Smooth muscle cell (in vitro differentiated cells): ENCODE measurements around the gene CA9. TPM values are rescaled to one million over a fixed set of nuclear protein-coding genes. Genes with fewer than 3 reads are reported as not detected.

ENCODE experiments used
- DNase-seq: peaks from one replicate; lab custom pipeline; 2025; ENCODE audit not compliant: unreplicated experiment; lab: John Stamatoyannopoulos, UW
- H2AFZ ChIP-seq: fragments of 200-600 bp; sonication (generic); 2 replicates; pipeline ENCODE4 v1.6.0; 2016; ENCODE audit warnings: antibody characterized with exemption, low read depth, mild to moderate bottlenecking
- H3F3A ChIP-seq: fragments of 200-600 bp; sonication (generic); 2 replicates; pipeline ENCODE4 v1.6.0; 2017; ENCODE audit warnings: antibody characterized with exemption, low read depth
- H3K27ac ChIP-seq: fragments of 200-600 bp; sonication (generic); 2 replicates; pipeline ENCODE4 v1.5.1; 2016; ENCODE audit warnings: low read depth, mild to moderate bottlenecking
- H3K27me3 ChIP-seq: fragments of 200-600 bp; sonication (generic); 2 replicates; pipeline ENCODE4 v1.6.1; 2016; ENCODE audit warnings: low read depth, mild to moderate bottlenecking
- H3K36me3 ChIP-seq: fragments of 200-600 bp; sonication (generic); 2 replicates; pipeline ENCODE4 v1.5.1; 2016; ENCODE audit warnings: low read depth
- H3K4me1 ChIP-seq: fragments of 200-600 bp; sonication (generic); 2 replicates; pipeline ENCODE4 v1.5.1; 2016; ENCODE audit warnings: low read depth
- H3K4me2 ChIP-seq: fragments of 200-600 bp; sonication (generic); 2 replicates; pipeline ENCODE4 v1.6.0; 2016; ENCODE audit warnings: mild to moderate bottlenecking
- H3K4me3 ChIP-seq: fragments of 200-600 bp; sonication (generic); 2 replicates; pipeline ENCODE4 v1.5.1; 2016; ENCODE audit warnings: mild to moderate bottlenecking
- H3K79me2 ChIP-seq: fragments of 200-600 bp; sonication (generic); 2 replicates; pipeline ENCODE4 v1.6.0; 2016; ENCODE audit warnings: low read depth, mild to moderate bottlenecking
- H3K9ac ChIP-seq: fragments of 200-600 bp; sonication (generic); 2 replicates; pipeline ENCODE4 v1.6.0; 2016; ENCODE audit warnings: low read depth
- H3K9me3 ChIP-seq: fragments of 200-600 bp; sonication (generic); replicated peaks from 2 replicates; pipeline ENCODE4 v1.5.1; 2016; ENCODE audit warnings: low read depth
- H4K20me1 ChIP-seq: fragments of 200-600 bp; sonication (generic); 2 replicates; pipeline ENCODE4 v1.6.0; 2016; ENCODE audit warnings: low read depth
- CTCF ChIP-seq: fragments of 200-600 bp; sonication (generic); IDR thresholded peaks from 2 replicates; pipeline ENCODE4 v1.5.1; 2017; ENCODE audit warnings: borderline replicate concordance, mild to moderate bottlenecking, antibody characterized with exemption; ENCODE audit not compliant: insufficient read depth, poor library complexity, severe bottlenecking
- WGBS: methylation state at CpG from one replicate; pipeline ENCODE4 v1.1.7; 2016; ENCODE audit warnings: low lambda C conversion rate; 5-methylcytosine and 5-hydroxymethylcytosine counted together
- polyA plus RNA-seq: library from polyadenylated mRNA; unstranded; fragments of >200 nt; fragmentation: Nextera tagmentation; extraction: Ambion mirVana; gene quantifications from 2 replicates; pipeline ENCODE4 v1.2.1, GENCODE V29; 2016
- total RNA-seq: library from RNA; depleted of rRNA; stranded (reverse); fragments of >200 nt; gene quantifications from 2 replicates; pipeline ENCODE4 v1.2.3, GENCODE V29; 2014

The CA9 gene
- total and polyA plus RNA-seq, 2 experiments from 2014 or later: 4.6 TPM; not detected in 1

DNA sequence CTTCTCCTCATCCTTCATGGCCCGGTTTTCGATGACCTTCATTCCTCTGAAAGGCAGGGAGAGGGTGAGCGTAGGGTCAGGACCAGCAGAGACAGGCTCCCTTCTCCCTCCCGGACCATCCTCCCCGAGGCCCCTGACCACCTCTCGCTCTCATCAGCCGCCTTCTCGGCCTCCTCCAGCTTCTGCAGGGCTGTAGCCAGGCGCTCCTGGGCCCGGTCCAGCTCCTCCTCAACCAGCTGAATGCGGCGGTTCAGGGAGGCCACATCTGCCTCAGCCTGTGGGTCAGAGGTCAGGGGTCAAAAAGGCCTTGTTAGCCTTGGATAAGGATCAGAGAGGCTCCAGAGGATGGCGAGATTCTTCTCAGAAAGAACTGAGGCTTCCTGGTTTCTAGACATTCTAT is 11.8 kb downstream of the CA9 start:
- H3K4me2 ChIP-seq: no peak overlapping the region
- H3F3A ChIP-seq: peaks cover 75% of the 10 kb centered on the region
- H3K9ac ChIP-seq: no peak overlapping the region
- H3K79me2 ChIP-seq: peaks cover 35% of the 10 kb centered on the region
- TF ChIP-seq CTCF: no peak
- no peak for DNase-seq
- no peak overlapping the region for H2AFZ ChIP-seq
- peaks cover 12% of the 10 kb centered on the region for H3K4me1 ChIP-seq
- no peak overlapping the region for H3K4me3 ChIP-seq
- no peak overlapping the region for H3K27ac ChIP-seq
- no peaks in the 10 kb centered on the region for H3K9me3 ChIP-seq
- H4K20me1 ChIP-seq: peaks cover 86% of the 10 kb centered on the region
- H3K27me3 ChIP-seq: no peaks in the 10 kb centered on the region
- H3K36me3 ChIP-seq: no peaks in the 10 kb centered on the region
- 99% methylated on average over 13 of the region's 13 CpGs for WGBS

- peak overlapping the region; percentile 35 for H3K27ac ChIP-seq
- H3K4me3 ChIP-seq: no peak overlapping the region
- H3K9me3 ChIP-seq: no peaks in the 10 kb centered on the region
- peaks cover 35% of the 10 kb centered on the region for H3K79me2 ChIP-seq
- H3K4me1 ChIP-seq: peaks cover 15% of the 10 kb centered on the region
- 58% methylated on average over 11 of the region's 11 CpGs for WGBS
- H3K9ac ChIP-seq: no peak overlapping the region
- no peak for DNase-seq
- H3F3A ChIP-seq: peaks cover 75% of the 10 kb centered on the region
- H3K27me3 ChIP-seq: no peaks in the 10 kb centered on the region
- H4K20me1 ChIP-seq: peaks cover 82% of the 10 kb centered on the region
- TF ChIP-seq CTCF: no peak
- no peaks in the 10 kb centered on the region for H3K36me3 ChIP-seq
- peak overlapping the region; percentile 95 for H3K4me2 ChIP-seq
- no peak overlapping the region for H2AFZ ChIP-seq
Observed at GRCh38 chr9:35686222-35687203, 12.8 kb downstream of the CA9 start.

DNA sequence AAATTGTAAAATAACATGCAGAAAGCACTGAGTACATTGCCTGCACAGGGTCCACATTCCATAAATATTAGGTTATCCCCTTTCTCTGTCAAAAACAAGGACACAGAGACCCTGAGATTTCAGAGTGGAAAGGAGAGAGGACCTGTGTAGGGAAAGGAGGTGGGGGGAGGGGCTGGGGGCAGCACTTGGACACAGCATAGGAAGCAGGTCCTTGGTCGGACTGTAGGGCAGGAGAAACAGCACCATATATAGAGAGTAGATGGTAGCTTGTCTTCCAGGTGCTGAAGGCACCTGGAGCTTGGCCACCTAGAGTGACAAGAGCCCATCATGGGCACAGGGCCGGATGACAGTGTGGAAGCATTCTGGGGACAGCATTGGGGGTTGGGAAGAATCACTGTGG is 13.6 kb downstream of the CA9 start:
- no peak overlapping the region for H2AFZ ChIP-seq
- no peak for TF ChIP-seq CTCF
- peak overlapping the region; percentile 95 for H3K4me2 ChIP-seq
- peaks cover 73% of the 10 kb centered on the region for H3F3A ChIP-seq
- peaks cover 35% of the 10 kb centered on the region for H3K79me2 ChIP-seq
- H3K9ac ChIP-seq: no peak overlapping the region
- DNase-seq: no peak
- no peaks in the 10 kb centered on the region for H3K27me3 ChIP-seq
- H3K27ac ChIP-seq: peak overlapping the region; percentile 35
- 75% methylated on average over 2 of the region's 2 CpGs for WGBS
- no peaks in the 10 kb centered on the region for H3K9me3 ChIP-seq
- H3K36me3 ChIP-seq: no peaks in the 10 kb centered on the region
- H3K4me1 ChIP-seq: peaks cover 18% of the 10 kb centered on the region
- peak overlapping the region; percentile 70 for H3K4me3 ChIP-seq
- peaks cover 74% of the 10 kb centered on the region for H4K20me1 ChIP-seq
